Measurements from ENCODE around the gene ATP6V0D1. TPM values are rescaled to one million over a fixed set of nuclear protein-coding genes. Genes with fewer than 3 reads are reported as not detected.

Gene ATP6V0D1
- total RNA-seq, 1 experiment from 2014 or later: 76.6 TPM

GRCh38 chr16:67397036-67397801 is 83.7 kb downstream of the ATP6V0D1 start:
- no TSS peak for BruUV-seq (replicated peaks)
- no peak for DNase-seq
- TF ChIP-seq CTCF (conservative IDR thresholded peaks at IDR 0.05; ENCODE audit: low read depth, low read length): no peak
- TF ChIP-seq EZH2phosphoT487 (IDR thresholded peaks at IDR 0.05; ENCODE audit: borderline replicate concordance, low read length): no peak
- TF ChIP-seq EZH2 (IDR thresholded peaks at IDR 0.05; ENCODE audit: low read length, unreplicated experiment): no peak
- H3K4me1 ChIP-seq (ENCODE audit: insufficient read depth, low read length): peaks cover 5% of the 10 kb centered on the region; the same call in 1 of the 2 replicates
- no peaks in the 10 kb centered on the region for H3K9me3 ChIP-seq (ENCODE audit: low read length)
- no peak overlapping the region for H3K9ac ChIP-seq (ENCODE audit: low read length)
- no peaks in the 10 kb centered on the region for H4K20me1 ChIP-seq (ENCODE audit: low read length)
- no peaks in the 10 kb centered on the region for H3K27me3 ChIP-seq (ENCODE audit: low read length)
- no peak overlapping the region for H2AFZ ChIP-seq (ENCODE audit: low read length)
- CTCF ChIA-PET: no interaction called here
- no peaks in the 10 kb centered on the region for H3K79me2 ChIP-seq (ENCODE audit: low read length)
- no peak for ATAC-seq
- no peak overlapping the region for H3K4me2 ChIP-seq (ENCODE audit: low read length)
- no peaks in the 10 kb centered on the region for H3F3A ChIP-seq (ENCODE audit: low read length, unreplicated experiment)
- no peak overlapping the region for H3K27ac ChIP-seq (ENCODE audit: low read length)
- no peaks in the 10 kb centered on the region for H3K36me3 ChIP-seq (ENCODE audit: low read depth, low read length)
- POLR2A ChIA-PET (ENCODE audit: unreplicated experiment): no interaction called here
- no peak overlapping the region for H3K4me3 ChIP-seq (ENCODE audit: low read length)
- no peaks in the 10 kb centered on the region for H3K9me2 ChIP-seq (replicated peaks; ENCODE audit: low read length)
- intact Hi-C loops (cut with micrococcal nuclease): loop anchor here (10.0 kb wide), 1 partner anchor 52 kb away; no protein-coding TSS in a partner anchor

GRCh38 chr16:67396159-67397035 is 84.6 kb downstream of the ATP6V0D1 start:
- no peaks in the 10 kb centered on the region for H3K9me2 ChIP-seq (replicated peaks; ENCODE audit: low read length)
- peaks cover 5% of the 10 kb centered on the region; the same call in 1 of the 2 replicates for H3K4me1 ChIP-seq (ENCODE audit: insufficient read depth, low read length)
- ChIA-PET CTCF (interaction anchor here (0.6 kb wide), 1 partner anchor 11 kb away, joined by 4 read pairs; no protein-coding TSS in a partner anchor), POLR2A (ENCODE audit: unreplicated experiment) (no interaction called here)
- no peaks in the 10 kb centered on the region for H3K27me3 ChIP-seq (ENCODE audit: low read length)
- H3K27ac ChIP-seq (ENCODE audit: low read length): peak overlapping the region; percentile 12
- peak; percentile 70 for ATAC-seq
- H3K9ac ChIP-seq (ENCODE audit: low read length): peak overlapping the region; percentile 34; the same call in 1 of the 2 replicates
- H2AFZ ChIP-seq (ENCODE audit: low read length): no peak overlapping the region
- no peak for TF ChIP-seq CTCF (conservative IDR thresholded peaks at IDR 0.05; ENCODE audit: low read depth, low read length)
- no peak for TF ChIP-seq EZH2phosphoT487 (IDR thresholded peaks at IDR 0.05; ENCODE audit: borderline replicate concordance, low read length)
- no peak for TF ChIP-seq EZH2 (IDR thresholded peaks at IDR 0.05; ENCODE audit: low read length, unreplicated experiment)
- H3K4me3 ChIP-seq (ENCODE audit: low read length): no peak overlapping the region
- peak overlapping the region; percentile 65 for H3K4me2 ChIP-seq (ENCODE audit: low read length)
- peak; percentile 70 for DNase-seq
- no peaks in the 10 kb centered on the region for H3K79me2 ChIP-seq (ENCODE audit: low read length)
- no peaks in the 10 kb centered on the region for H3K9me3 ChIP-seq (ENCODE audit: low read length)
- H3K36me3 ChIP-seq (ENCODE audit: low read depth, low read length): no peaks in the 10 kb centered on the region
- H4K20me1 ChIP-seq (ENCODE audit: low read length): no peaks in the 10 kb centered on the region
- no TSS peak for BruUV-seq (replicated peaks)
- intact Hi-C loops (cut with micrococcal nuclease): loop anchor here (10.0 kb wide), 1 partner anchor 52 kb away; no protein-coding TSS in a partner anchor
- H3F3A ChIP-seq (ENCODE audit: low read length, unreplicated experiment): no peaks in the 10 kb centered on the region

Measured in PC-3 (cell line).